ENCODE data around the gene CYSTM1.

GRCh38 chr5:140190872-140191218, 15.9 kb downstream of the CYSTM1 start:
- no peak for TF ChIP-seq CTCF (IDR thresholded peaks at IDR 0.05)
- no peak for TF ChIP-seq POLR2A (IDR thresholded peaks at IDR 0.05)
